Measurements from ENCODE around the gene KSR1. TPM values are rescaled to one million over a fixed set of nuclear protein-coding genes. Genes with fewer than 3 reads are reported as not detected.

Gene KSR1
- total and polyA plus RNA-seq, 2 of the 8 experiments (the other 6 are each of a cell fraction or from before 2014, with no cell fraction given) = 14.1 to 34.7 TPM

DNA sequence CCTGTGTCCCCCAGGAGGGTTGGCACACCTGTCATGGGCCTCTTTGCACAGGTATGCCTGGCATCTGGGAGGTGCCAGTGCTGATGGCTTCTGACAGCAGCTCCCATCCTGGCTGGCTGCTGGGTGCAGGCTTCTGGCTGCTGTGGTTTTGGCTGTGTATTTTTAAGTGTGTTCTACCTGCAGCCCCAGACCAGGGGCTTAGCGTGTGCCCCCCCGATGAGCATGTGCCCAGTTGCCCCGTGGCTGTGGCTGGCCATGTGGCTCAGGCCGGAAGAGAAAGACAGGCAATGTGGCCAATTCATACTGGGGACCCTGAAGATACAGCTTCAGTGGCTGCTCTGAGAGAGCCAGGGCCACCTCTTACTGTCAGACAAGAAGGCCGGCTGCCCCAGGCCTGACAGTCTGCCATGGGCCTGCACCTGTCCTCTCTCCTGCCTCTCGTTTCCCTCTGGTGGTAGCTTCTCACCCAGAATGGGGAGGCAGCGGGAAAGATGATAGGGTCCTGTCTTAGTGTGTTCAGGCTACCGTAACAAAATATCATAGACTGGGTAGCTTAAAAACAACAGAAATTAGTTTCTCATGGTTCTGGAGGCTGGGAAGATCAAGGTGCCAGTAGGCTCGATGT, 137.1 kb downstream of the KSR1 start (continued):
- TF ChIP-seq, protein P1, sequence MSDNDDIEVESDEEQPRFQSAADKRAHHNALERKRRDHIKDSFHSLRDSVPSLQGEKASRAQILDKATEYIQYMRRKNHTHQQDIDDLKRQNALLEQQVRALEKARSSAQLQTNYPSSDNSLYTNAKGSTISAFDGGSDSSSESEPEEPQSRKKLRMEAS (IDR thresholded peaks at IDR 0.05) = no peak
- no peak for TF ChIP-seq GABPA (IDR thresholded peaks at IDR 0.05; ENCODE audit: borderline replicate concordance, insufficient read depth, low read length)
- TF ChIP-seq MAFK (IDR thresholded peaks at IDR 0.05; ENCODE audit: low read depth, low read length) = no peak
- TF ChIP-seq CHD1 (IDR thresholded peaks at IDR 0.05; ENCODE audit: low read depth, low read length) = no peak

Data from H1 (cell line).